Gastroesophageal sphincter (tissue), 3 donors: ENCODE measurements around the gene IL36A.

Experiments used
- CTCF ChIP-seq, 4 experiments: fragments of 200-600 bp in 2 of 4; fragments of 450-650 bp in 2 of 4; sonication (generic) in 1 of 4; IDR thresholded peaks; one replicate each; pipeline ENCODE4 v1.5.1; 2017 to 2019; ENCODE audit warnings: antibody characterized with exemption in 4 of 4, mild to moderate bottlenecking in 2 of 4, moderate library complexity in 2 of 4
- EP300 ChIP-seq: sonication (generic); formaldehyde crosslinking; IDR thresholded peaks from one replicate; pipeline ENCODE4 v1.6.1; 2017; ENCODE audit warnings: antibody characterized with exemption, mild to moderate bottlenecking
- POLR2A ChIP-seq, 2 donors: fragments of 450-650 bp; IDR thresholded peaks; one replicate each; pipeline ENCODE4 v1.6.1; 2017; ENCODE audit warnings: antibody characterized with exemption in 2 of 2, mild to moderate bottlenecking in 2 of 2, moderate library complexity in 1 of 2
- POLR2AphosphoS5 ChIP-seq: sonication (generic); formaldehyde crosslinking; IDR thresholded peaks from one replicate; pipeline ENCODE4 v1.6.1; 2017; ENCODE audit warnings: antibody characterized with exemption

GRCh38 chr2:113028112-113028511 is 22.9 kb downstream of the IL36A start:
- no peak for TF ChIP-seq POLR2AphosphoS5
- TF ChIP-seq CTCF (IDR thresholded peaks at IDR 0.05), result no peak
- TF ChIP-seq POLR2A (IDR thresholded peaks at IDR 0.05), result no peak
- TF ChIP-seq EP300, result no peak
